Erythroblast (primary cell): Measurements from ENCODE around the gene SH3YL1.

Experiments
- GATA1 ChIP-seq: IDR thresholded peaks from 2 replicates; pipeline ENCODE4 v1.6.1; 2011; ENCODE audit warnings: low read depth, mild to moderate bottlenecking, control low read depth, low read length, moderate library complexity
- POLR2A ChIP-seq: IDR thresholded peaks from 2 replicates; pipeline ENCODE4 v1.6.1; 2011; ENCODE audit warnings: mild to moderate bottlenecking, low read length

GRCh38 chr2:223451-223850 lies 40.4 kb downstream of the SH3YL1 start:
- no peak for TF ChIP-seq POLR2A
- TF ChIP-seq GATA1: no peak
